Upper lobe of left lung (tissue), 4 donors: ENCODE results near the gene SLC16A4.

Experiments
- EP300 ChIP-seq, 4 donors: sonication (generic); formaldehyde crosslinking; IDR thresholded peaks; one replicate each; pipeline ENCODE4 v1.5.1; 2017; ENCODE audit warnings: antibody characterized with exemption in 4 of 4, control low read depth in 2 of 4
- POLR2A ChIP-seq, 4 donors: fragments of 450-650 bp; IDR thresholded peaks; one replicate each; pipeline ENCODE4 v1.5.1; 2016 to 2017; ENCODE audit warnings: antibody characterized with exemption in 4 of 4, mild to moderate bottlenecking in 2 of 4
- TF ChIP-seq, protein P1 (sequence below), 6 experiments: fragments of 450-650 bp in 4 of 6; fragments of 200-600 bp in 2 of 6; sonication (generic) in 2 of 6; IDR thresholded peaks; one replicate each; pipeline ENCODE4 v1.5.1; 2016 to 2019; ENCODE audit warnings: antibody characterized with exemption in 6 of 6

DNA sequence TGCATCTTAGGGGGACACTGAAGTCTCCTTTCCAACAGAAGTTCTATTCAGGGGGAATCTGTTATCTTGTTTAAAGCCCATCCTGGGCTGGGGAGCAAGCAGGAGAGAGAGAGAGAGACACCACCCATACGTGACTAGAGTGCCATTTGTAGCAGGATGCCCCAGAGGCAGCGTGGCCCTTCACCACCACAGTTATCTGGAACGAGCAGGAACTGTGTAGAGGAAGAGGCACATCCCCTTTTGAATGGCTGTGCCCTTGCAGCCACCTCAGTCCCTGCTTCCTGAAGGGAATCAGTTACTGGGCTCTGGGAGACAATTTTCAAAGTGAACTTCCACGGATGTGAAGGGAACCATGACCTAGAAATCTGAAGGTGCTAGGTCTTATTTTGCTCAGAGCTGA lies 36.0 kb upstream of the SLC16A4 start:
- TF ChIP-seq, protein P1, sequence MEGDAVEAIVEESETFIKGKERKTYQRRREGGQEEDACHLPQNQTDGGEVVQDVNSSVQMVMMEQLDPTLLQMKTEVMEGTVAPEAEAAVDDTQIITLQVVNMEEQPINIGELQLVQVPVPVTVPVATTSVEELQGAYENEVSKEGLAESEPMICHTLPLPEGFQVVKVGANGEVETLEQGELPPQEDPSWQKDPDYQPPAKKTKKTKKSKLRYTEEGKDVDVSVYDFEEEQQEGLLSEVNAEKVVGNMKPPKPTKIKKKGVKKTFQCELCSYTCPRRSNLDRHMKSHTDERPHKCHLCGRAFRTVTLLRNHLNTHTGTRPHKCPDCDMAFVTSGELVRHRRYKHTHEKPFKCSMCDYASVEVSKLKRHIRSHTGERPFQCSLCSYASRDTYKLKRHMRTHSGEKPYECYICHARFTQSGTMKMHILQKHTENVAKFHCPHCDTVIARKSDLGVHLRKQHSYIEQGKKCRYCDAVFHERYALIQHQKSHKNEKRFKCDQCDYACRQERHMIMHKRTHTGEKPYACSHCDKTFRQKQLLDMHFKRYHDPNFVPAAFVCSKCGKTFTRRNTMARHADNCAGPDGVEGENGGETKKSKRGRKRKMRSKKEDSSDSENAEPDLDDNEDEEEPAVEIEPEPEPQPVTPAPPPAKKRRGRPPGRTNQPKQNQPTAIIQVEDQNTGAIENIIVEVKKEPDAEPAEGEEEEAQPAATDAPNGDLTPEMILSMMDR (IDR thresholded peaks at IDR 0.05): no peak
- TF ChIP-seq POLR2A (IDR thresholded peaks at IDR 0.05) (no peak), EP300 (IDR thresholded peaks at IDR 0.05) (no peak)
